B cell (primary cell): ENCODE data around the gene GPR21. TPM values are rescaled to one million over a fixed set of nuclear protein-coding genes. Genes with fewer than 3 reads are reported as not detected.

ENCODE experiments used
- ATAC-seq: fragments of 200-7000 bp; cut with Tn5 transposase; one replicate; pipeline ENCODE4 v1.10.0; 2021; ENCODE audit warnings: low read depth, mild to moderate bottlenecking, moderate number of reproducible peaks, moderate library complexity
- CTCF ChIA-PET: fragments of 350-600 bp; sonication (Branson Sonifier 250); formaldehyde crosslinking; loops from one replicate; lab custom pipeline; 2021; ENCODE audit warnings: antibody characterized with exemption, inconsistent platforms; lab: Charles Lee
- POLR2A ChIA-PET: fragments of 350-600 bp; sonication (Branson Sonifier 250); formaldehyde crosslinking; loops from one replicate; lab custom pipeline; 2021; ENCODE audit warnings: antibody characterized with exemption; lab: Charles Lee
- DNase-seq: peaks from one replicate; pipeline ENCODE4 v3.0.0; 2013
- H2AFZ ChIP-seq: 2 replicates; pipeline ENCODE4 v1.6.1; 2012; ENCODE audit warnings: mild to moderate bottlenecking, low read depth, low read length; ENCODE audit not compliant: insufficient read depth, poor library complexity, severe bottlenecking
- H3K27ac ChIP-seq, 2 donors: 1 replicate in 1 of 2; 2 replicates in 1 of 2; pipeline ENCODE4 v1.5.1; 2012 to 2013; ENCODE audit warnings: low read length in 2 of 2, mild to moderate bottlenecking in 2 of 2, moderate library complexity in 1 of 2
- H3K27me3 ChIP-seq, 4 experiments: fragments of 200-600 bp in 1 of 4; sonication (generic) in 1 of 4; replicated peaks in 1 of 4; 1 replicate in 2 of 4; 2 replicates in 2 of 4; pipeline versions ENCODE4 v1.6.1 to v1.7.0; 2013 to 2016; ENCODE audit warnings: low read length in 3 of 4, mild to moderate bottlenecking in 2 of 4, mixed read lengths in 1 of 4, moderate library complexity in 1 of 4; ENCODE audit not compliant: insufficient read depth in 4 of 4, control insufficient read depth in 3 of 4; ENCODE audit errors: control extremely low read depth in 1 of 4
- H3K36me3 ChIP-seq, 2 experiments: replicated peaks in 1 of 2; 1 replicate in 1 of 2; 2 replicates in 1 of 2; pipeline versions ENCODE4 v1.6.1 to v1.7.1; 2013; ENCODE audit warnings: low read length in 1 of 2; ENCODE audit not compliant: insufficient read depth in 2 of 2, control insufficient read depth in 1 of 2; ENCODE audit errors: control extremely low read depth in 1 of 2, extremely low read depth in 1 of 2
- H3K4me1 ChIP-seq, 2 donors: fragments of 200-600 bp in 1 of 2; sonication (generic) in 1 of 2; 1 replicate in 1 of 2; 2 replicates in 1 of 2; pipeline versions ENCODE4 v1.5.1 to v1.6.1; 2013 to 2017; ENCODE audit warnings: low read length in 2 of 2; ENCODE audit not compliant: control insufficient read depth in 2 of 2, insufficient read depth in 2 of 2
- H3K4me2 ChIP-seq: replicated peaks from 2 replicates; pipeline ENCODE3; 2012; ENCODE audit warnings: mild to moderate bottlenecking, low read depth, low read length; ENCODE audit not compliant: poor library complexity, severe bottlenecking
- H3K4me3 ChIP-seq, 5 experiments: fragments of 200-600 bp in 1 of 5; sonication (generic) in 1 of 5; 1 replicate in 3 of 5; 2 replicates in 2 of 5; pipeline versions ENCODE4 v1.5.1 to v1.7.0; 2011 to 2016; ENCODE audit warnings: low read length in 4 of 5, mild to moderate bottlenecking in 4 of 5, low read depth in 2 of 5, control low read depth in 1 of 5, moderate library complexity in 1 of 5; ENCODE audit not compliant: insufficient read depth in 1 of 5; ENCODE audit errors: control extremely low read depth in 1 of 5, extremely low read depth in 1 of 5
- H3K79me2 ChIP-seq: fragments of 200-600 bp; sonication (generic); one replicate; pipeline ENCODE4 v1.6.0; 2016; ENCODE audit warnings: low read length; ENCODE audit not compliant: control insufficient read depth, insufficient read depth
- H3K9ac ChIP-seq: fragments of 200-600 bp; sonication (generic); 2 replicates; pipeline ENCODE4 v1.6.1; 2017; ENCODE audit warnings: mild to moderate bottlenecking, low read length, moderate library complexity
- H3K9me3 ChIP-seq, 3 donors: one replicate each; pipeline versions ENCODE4 v1.6.1 to v1.7.1; 2013; ENCODE audit warnings: low read length in 2 of 3; ENCODE audit not compliant: control insufficient read depth in 2 of 3, insufficient read depth in 1 of 3; ENCODE audit errors: control extremely low read depth in 1 of 3
- H4K20me1 ChIP-seq: 2 replicates; pipeline ENCODE4 v1.6.0; 2012; ENCODE audit warnings: mild to moderate bottlenecking, low read length; ENCODE audit not compliant: insufficient read depth, control insufficient read depth, poor library complexity, severe bottlenecking
- H3K27ac Mint-ChIP-seq: one replicate; pipeline ENCODE4 v1.8.0; 2021; ENCODE audit warnings: mixed read lengths
- H3K27me3 Mint-ChIP-seq: one replicate; pipeline ENCODE4 v1.8.0; 2021; ENCODE audit warnings: mixed read lengths
- H3K4me1 Mint-ChIP-seq: one replicate; pipeline ENCODE4 v1.8.0; 2021; ENCODE audit warnings: mixed read lengths
- H3K4me3 Mint-ChIP-seq: one replicate; pipeline ENCODE4 v1.8.0; 2021; ENCODE audit warnings: mixed read lengths
- H3K9me3 Mint-ChIP-seq: one replicate; pipeline ENCODE4 v1.8.0; 2022; ENCODE audit warnings: mixed read lengths; ENCODE audit not compliant: insufficient read depth
- CTCF ChIP-seq: fragments of 200-600 bp; IDR thresholded peaks from one replicate; pipeline ENCODE4 v1.8.0; 2022; ENCODE audit warnings: antibody characterized with exemption, mild to moderate bottlenecking
- EZH2 ChIP-seq: IDR thresholded peaks from 2 replicates; pipeline ENCODE4 v1.6.1; 2012; ENCODE audit warnings: borderline replicate concordance, low read depth, mild to moderate bottlenecking, moderate library complexity, low read length; ENCODE audit not compliant: insufficient read depth, poor library complexity, severe bottlenecking
- WGBS: methylation state at CpG from one replicate; pipeline ENCODE4 v1.1.5; 2013; ENCODE audit warnings: missing lambda C conversion rate; ENCODE audit not compliant: insufficient coverage; 5-methylcytosine and 5-hydroxymethylcytosine counted together
- intact Hi-C: fragments of 100-400 bp; cut with micrococcal nuclease; formaldehyde crosslinking; loops from one replicate; pipeline ENCODE4 v1.10.0; 2022
- polyA plus RNA-seq: library from polyadenylated mRNA; depleted of rRNA; stranded (reverse); fragments of >200 nt; gene quantifications from 2 replicates; pipeline ENCODE4 v1.2.3, GENCODE V29; 2012
- total RNA-seq, 2 donors: library from RNA; stranded (reverse); fragments of 120-200 nt in 1 of 2; gene quantifications; 1 replicate in 1 of 2; 2 replicates in 1 of 2; pipeline versions ENCODE4 v1.2.3 to v1.2.4, GENCODE V29; 2013 to 2022

GPR21 gene
- total and polyA plus RNA-seq, 2 donors (not counting 1 experiment from before 2014, with no cell fraction given), result 0.13 to 2.5 TPM

- Histone ChIP-seq H4K20me1 (no peaks in the 10 kb centered on the region), H3K36me3 (peaks cover 4 to 52% of the 10 kb centered on the region in 2 experiments), H3K9ac (no peak overlapping the region), H3K27me3 (no peaks in the 10 kb centered on the region), H3K4me1 (peaks cover 0 to 3% of the 10 kb centered on the region in 2 donors), H2AFZ (no peak overlapping the region), H3K9me3 (no peaks in the 10 kb centered on the region), H3K79me2 (no peaks in the 10 kb centered on the region), H3K27ac (no peak overlapping the region), H3K4me2 (no peak overlapping the region), H3K4me3 (no peak overlapping the region)
- Mint-ChIP-seq H3K9me3 (no peaks in the 10 kb centered on the region), H3K27me3 (no peaks in the 10 kb centered on the region), H3K4me1 (peaks cover 3% of the 10 kb centered on the region), H3K27ac (no peak overlapping the region), H3K4me3 (no peak overlapping the region)
- DNase-seq (no peak), ATAC-seq (no peak)
- intact Hi-C loops, result loop anchor here (10.0 kb wide), 1 partner anchor 356 kb away; the partner anchor contains the start of gene CRB2
- WGBS, result no CpG with 5 or more reads among the region's 5 CpGs
- no peak for TF ChIP-seq CTCF
- ChIA-PET CTCF (no interaction called here), POLR2A (no interaction called here)
These were observed 35.0 kb upstream of the GPR21 start for GRCh38 chr9:122998448-122998847.

GRCh38 chr9:123000371-123001068 is 32.9 kb upstream of the GPR21 start:
- H3K79me2 ChIP-seq, result no peaks in the 10 kb centered on the region
- H3K36me3 ChIP-seq, result peaks cover 6 to 55% of the 10 kb centered on the region in 2 experiments
- no peaks in the 10 kb centered on the region for H3K9me3 ChIP-seq
- H3K4me3 Mint-ChIP-seq, result no peak overlapping the region
- no peak overlapping the region for H3K27ac ChIP-seq
- WGBS, result 100% methylated on average over 1 of the region's 1 CpG
- H3K27me3 Mint-ChIP-seq, result no peaks in the 10 kb centered on the region
- ATAC-seq, result no peak
- no peaks in the 10 kb centered on the region for H3K9me3 Mint-ChIP-seq
- H3K9ac ChIP-seq, result no peak overlapping the region
- H3K4me1 ChIP-seq, result peaks cover 0 to 3% of the 10 kb centered on the region in 2 donors
- no peaks in the 10 kb centered on the region for H3K27me3 ChIP-seq
- no peaks in the 10 kb centered on the region for H4K20me1 ChIP-seq
- ChIA-PET CTCF (no interaction called here), POLR2A (no interaction called here)
- H3K27ac Mint-ChIP-seq, result no peak overlapping the region
- H2AFZ ChIP-seq, result no peak overlapping the region
- TF ChIP-seq CTCF (no peak), EZH2 (no peak)
- DNase-seq, result no peak
- no peak overlapping the region for H3K4me2 ChIP-seq
- intact Hi-C loops, result no loop called here
- no peak overlapping the region for H3K4me3 ChIP-seq
- peaks cover 3% of the 10 kb centered on the region for H3K4me1 Mint-ChIP-seq
